GM21447 (cell line): Measurements from ENCODE around the gene DUSP5.
"Not testable (repeated sequence)": the region's sequence is repeated elsewhere in the genome, so short reads cannot be mapped to it uniquely, and the experiment has no call there.

Experiments
- ATAC-seq: cut with Tn5 transposase; IDR thresholded peaks from one replicate; pipeline ENCODE4 v1.9.1; 2021; ENCODE audit not compliant: unreplicated experiment

Gene DUSP5

DNA sequence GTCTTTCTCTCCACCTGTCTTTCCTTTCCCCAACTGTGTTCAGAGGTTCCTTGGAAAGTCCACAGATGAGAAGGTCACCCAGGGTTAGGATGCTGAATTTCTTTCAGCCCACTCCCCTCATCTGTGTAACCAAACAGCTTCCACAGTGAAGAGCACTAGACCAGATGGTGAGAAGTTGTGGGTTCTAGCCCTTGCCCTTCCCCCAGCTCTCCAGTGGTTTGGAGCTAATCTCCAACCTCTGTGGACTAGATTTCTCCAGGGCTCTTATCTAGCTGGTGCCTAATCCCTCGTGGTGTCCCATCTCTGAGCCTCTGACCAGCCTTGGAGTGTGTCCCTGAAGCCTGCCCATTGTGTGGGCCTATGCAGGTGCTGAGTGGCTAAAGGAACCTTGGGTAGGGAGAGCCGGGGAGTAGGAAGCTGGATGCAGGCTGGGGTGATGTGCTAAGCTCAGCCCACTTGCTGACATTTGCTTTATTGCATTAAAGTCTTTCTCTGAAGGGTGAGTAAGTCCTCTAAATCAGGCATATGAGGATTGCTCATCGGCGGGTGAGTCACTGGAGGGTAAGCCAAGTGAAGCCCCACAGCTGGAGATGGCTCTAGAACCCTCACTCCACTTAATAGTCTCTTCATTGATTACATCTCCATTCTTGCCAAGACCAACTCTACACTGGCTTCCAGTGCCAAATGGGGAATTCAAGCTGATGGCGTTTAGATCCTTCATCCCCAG is 14.9 kb downstream of the DUSP5 start:
- ATAC-seq: no peak

DNA sequence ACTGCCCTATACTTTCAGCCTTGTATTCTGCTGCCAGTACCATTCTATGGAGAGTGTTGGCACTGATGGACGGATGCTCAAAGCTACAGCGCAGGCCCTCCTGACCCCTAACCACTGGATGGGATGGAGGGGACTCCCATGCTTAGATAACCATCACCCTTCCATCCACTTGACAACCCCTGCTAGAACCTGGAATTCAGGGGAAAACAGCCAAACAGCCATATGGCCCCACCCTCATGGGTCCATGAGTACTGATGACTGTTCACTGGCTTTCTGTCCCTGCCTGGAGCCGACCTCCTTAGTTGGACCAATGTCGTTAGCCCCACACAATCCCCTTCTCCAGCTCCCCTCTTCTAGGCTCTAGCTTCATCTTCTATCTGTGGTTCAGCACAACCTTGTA is 16.2 kb downstream of the DUSP5 start:
- no peak for ATAC-seq

GRCh38 chr10:110514848-110515247 is 17.1 kb downstream of the DUSP5 start:
- ATAC-seq: no peak

DNA sequence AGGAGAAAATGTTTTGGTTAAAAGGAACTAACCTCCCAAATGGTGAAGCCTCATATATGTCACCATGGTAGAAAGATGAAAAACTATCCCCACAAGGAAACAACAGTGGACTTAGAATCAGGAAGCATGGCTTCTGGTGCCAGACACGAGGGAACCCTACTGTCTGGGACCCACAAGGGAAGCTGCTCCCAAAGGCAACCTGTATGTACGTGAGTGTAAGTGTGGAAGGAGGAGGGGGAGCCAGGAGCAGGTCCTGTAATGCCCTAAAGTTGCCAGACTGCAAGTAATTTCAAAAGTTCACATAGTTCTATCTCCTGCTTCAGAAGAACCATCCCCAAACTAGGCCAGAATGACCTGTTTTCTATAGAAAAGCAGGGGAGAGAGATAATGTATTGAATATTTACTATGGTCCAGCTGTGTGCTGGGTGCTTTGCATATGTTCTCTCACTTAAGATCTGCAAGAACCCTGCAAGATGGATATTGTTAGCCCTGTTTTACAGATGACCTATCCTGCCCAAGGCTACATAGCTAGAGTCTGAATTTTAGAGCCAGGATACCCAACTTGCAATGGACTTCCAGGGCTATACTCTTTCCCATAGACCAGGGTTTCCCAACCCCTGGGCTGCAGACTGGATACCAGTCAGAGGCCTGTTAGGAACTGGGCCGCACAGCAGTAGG is 19.2 kb downstream of the DUSP5 start:
- ATAC-seq: no peak

DNA sequence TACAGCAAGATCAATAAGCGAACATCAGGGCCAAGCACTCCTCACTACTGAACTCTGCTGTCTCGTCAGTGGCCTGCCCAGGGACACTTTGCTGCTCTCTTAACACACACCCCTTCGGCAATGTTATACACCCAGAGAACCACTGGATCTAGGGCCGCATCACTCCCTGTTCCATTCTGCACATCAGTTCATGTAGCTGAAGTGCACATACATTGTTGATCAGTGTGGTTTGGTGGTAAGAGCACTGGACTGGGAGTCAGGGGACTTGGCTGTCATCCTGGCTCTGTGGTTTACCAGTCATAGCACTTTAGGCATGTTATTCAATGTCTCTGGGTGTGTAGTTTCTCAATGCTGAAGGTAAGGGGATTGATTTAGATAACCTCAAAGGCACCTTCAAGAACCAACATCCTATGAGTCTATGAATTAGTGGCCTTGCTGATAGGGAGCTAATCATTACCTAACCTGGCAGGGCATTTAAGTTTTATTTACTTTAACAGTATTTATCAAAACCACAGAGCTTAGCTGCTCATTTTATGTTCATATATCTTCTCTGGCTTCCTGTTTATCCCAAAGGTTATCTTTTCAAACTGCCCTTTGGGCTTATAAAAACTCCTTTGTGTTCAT is 24.8 kb downstream of the DUSP5 start:
- ATAC-seq: no peak

DNA sequence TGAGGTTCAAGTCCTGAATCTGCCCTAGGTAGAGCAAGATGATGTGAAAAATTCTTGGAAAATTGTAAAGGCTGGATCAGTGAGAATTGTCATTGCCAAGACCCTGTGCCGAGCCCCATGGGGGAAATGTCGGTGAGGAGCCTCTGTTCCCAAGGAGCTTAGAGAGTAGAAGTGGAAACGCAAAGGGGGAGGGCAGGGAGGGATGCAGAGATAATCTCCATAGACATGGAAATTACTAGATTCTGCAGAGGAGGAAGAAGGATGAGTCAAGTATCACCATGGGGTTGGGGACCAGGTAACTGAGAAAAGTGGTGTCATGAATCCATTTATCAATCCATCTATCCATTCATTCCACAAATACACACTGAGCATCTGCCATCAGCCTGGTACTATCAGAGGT is 26.0 kb downstream of the DUSP5 start:
- ATAC-seq: no peak

- ATAC-seq: no peak
Measured at GRCh38 chr10:110524179-110524858, 26.6 kb downstream of the DUSP5 start.

DNA sequence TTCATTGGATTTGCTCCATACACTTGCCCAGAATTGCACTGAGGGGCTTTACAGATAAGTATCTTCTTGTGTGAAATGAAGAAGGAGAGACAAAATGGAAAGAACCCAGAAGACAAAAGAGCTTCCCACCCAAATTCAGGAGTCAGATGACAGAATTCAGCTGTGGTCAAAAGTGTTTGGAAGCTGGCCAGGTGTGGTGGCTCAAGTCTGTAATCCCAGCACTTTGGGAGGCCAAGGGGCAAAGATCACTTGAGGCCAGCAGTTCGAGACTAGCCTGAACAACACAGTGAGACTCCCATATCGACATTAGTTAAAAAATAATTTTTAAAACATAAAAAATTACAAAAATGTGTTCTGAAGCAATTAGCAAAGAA is 27.1 kb downstream of the DUSP5 start:
- ATAC-seq: no peak

GRCh38 chr10:110525349-110526260 is 27.9 kb downstream of the DUSP5 start:
- ATAC-seq: no peak

- no peak for ATAC-seq
Measured at GRCh38 chr10:110527731-110528171, 30.0 kb downstream of the DUSP5 start.

GRCh38 chr10:110528224-110528996 is 30.7 kb downstream of the DUSP5 start:
- peak; percentile 8 for ATAC-seq

DNA sequence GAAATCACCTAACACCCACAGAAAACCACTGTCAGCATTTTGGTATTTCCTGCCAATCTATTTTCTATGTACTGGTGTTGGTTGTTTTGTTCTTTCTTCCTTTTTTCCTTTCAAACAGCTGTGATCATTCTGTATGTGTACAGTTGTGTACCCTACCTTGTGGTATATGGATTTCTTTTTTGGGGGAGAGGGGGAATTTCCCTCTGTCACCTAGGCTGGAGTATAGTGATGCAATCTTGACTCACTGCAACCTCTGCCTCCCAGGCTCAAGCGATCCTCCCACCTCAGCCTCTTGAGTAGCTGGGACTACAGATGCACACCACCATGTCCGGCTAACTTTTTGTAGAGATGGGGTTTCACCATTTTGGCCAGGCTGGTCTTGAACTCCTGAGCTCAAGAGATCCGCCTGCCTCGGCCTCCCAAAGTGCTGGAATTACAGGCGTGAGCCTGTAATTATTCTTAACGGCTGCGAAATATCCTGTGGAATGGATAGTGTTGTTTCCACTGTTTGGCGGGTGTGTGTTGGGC is 31.4 kb downstream of the DUSP5 start:
- ATAC-seq: peak; percentile 81

DNA sequence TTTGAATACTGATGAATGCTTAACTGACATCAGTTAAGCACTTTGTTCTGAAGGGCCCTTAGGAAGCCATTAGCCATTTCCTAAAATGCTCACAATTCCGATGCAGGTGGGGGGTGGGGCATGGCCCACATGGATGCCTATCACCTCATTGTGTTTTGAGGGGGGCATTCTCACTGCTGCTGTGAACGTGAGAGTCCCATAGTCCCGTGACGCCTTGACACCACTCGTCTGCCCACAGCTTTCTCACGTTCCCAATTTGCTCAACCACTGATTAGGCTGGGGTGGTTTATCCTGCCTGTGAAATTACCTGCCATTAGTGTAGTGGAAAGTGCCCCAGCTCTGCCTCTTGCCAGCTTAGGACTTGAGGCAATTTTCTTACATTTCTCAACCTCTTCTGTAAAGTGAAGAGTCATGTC is 31.9 kb downstream of the DUSP5 start:
- ATAC-seq: no peak

DNA sequence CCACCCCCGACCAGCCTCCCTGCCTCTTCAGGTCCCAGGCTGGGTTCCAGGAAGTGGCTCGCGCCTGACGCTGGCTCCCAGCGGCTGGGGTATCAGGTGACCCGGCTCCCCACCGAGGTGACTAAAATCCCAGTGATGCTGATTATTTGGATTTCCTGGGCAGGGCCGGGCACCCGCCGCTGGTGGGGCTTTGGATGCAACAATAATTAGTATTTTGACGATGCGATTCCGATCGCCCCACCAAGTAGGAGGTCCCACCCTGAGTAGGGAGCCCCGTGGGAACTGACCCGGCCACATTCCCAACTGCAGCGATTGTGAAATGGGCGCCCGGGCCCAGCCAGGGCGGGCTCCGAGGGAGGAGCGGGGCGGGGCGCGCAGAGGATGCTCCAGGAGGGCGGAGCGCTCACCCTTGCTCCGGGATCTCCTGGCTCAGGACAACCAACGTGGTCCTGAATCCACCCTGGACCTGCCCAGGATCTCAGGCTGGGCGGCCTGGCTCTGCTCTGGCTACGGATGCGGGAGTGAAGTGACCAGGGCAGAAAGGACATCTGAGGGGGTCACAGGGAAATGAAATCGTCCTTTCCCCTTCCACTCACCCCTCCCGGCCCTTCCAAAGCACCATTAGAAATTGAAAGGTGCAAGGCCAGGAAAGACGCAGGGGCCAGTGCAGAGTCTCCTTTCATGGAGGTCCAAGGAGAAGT is 32.6 kb downstream of the DUSP5 start:
- no peak for ATAC-seq

GRCh38 chr10:110531687-110532086 is 34.0 kb downstream of the DUSP5 start:
- ATAC-seq: no peak

DNA sequence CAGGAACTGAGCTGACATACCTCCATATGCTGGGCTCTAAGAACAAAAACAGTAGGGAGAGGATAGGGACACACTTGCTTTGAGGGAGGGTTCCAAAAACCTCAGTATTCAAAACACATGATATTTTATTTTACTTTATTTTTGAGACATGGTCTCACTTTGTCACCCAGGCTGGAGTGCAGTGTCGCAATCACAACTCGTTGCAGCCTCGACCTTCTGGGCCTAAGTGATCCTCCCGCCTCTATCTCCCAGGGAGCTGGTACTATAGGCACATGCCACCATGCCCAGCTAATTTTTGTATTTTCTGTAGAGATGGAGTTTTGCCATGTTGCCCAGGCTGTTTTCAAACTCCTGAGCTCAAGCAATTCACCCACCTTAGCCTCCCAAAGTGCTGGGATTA is 34.9 kb downstream of the DUSP5 start:
- ATAC-seq: not testable (repeated sequence)

DNA sequence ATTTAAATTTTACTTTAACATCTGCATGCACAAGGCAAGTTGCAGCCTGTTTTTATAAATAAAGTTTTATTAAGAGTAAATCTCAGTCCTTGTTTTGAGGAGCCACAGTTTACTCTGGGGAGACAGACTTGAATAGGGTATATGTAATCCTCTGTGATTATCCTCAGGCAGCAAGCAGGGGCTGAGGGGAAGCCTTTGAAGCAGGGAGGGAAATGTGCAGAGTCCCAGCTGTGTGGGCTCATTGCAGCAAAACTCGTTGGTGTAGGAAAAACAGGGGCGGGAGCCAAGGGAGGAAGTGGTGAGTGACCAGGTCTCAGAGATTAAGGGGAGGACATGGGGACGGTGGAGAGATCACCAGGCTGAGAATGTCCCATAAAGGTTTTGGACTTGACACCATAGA is 35.4 kb downstream of the DUSP5 start:
- ATAC-seq: no peak

DNA sequence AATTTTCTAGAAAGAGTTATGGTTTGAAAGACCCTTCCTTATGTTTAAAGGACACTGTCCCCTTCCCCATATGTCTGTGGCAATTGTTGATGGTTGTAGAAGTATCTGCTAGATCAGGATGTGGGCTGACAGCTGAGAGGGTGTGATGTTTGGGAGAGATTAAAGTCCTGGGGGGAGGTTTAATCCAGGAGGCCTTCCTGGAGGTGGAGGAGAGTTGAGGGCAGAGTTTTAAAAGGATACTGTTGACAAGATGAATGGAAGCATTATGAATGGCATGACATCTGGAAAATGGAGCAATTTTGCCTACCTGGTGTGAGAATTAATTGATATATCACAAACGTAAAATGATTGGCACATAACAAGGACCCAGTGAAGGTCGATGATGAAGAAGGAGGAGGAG is 36.9 kb downstream of the DUSP5 start:
- no peak for ATAC-seq
